K562 treated with DMSO at 1 percent for 4 hours (cell line): ENCODE data around the gene FOXO6. TPM values are rescaled to one million over a fixed set of nuclear protein-coding genes. Genes with fewer than 3 reads are reported as not detected.

Source experiments
- total RNA-seq: library from RNA; unstranded; fragments of 300-600 nt; gene quantifications from 2 replicates; pipeline ENCODE4 v1.2.3, GENCODE V29; 2022; ENCODE audit not compliant: insufficient read depth

FOXO6 gene
- total RNA-seq = 4.4 TPM in 2 replicates

GRCh38 chr1:41360786-41361494 lies at the start of gene FOXO6:
Gene FOXO6 (plus strand): TSS chr1:41361434.

Other genes starting within 250 kb of the FOXO6 start
- gene SCMH1, start 119.1 kb upstream of the FOXO6 start, total RNA-seq = 35.3 and 41.4 TPM in 2 replicates
- not detected in 2 replicates for gene EDN2, start 123.2 kb downstream of the FOXO6 start, total RNA-seq